Subcutaneous adipose tissue (tissue), 4 donors: ENCODE data around the gene IL2RA. TPM values are rescaled to one million over a fixed set of nuclear protein-coding genes. Genes with fewer than 3 reads are reported as not detected.

Experiments
- CTCF ChIP-seq: fragments of 450-650 bp; IDR thresholded peaks from one replicate; pipeline ENCODE4 v1.5.1; 2016; ENCODE audit warnings: low read depth, mild to moderate bottlenecking, control low read depth, antibody characterized with exemption, moderate library complexity
- total RNA-seq, 4 donors: library from RNA; depleted of rRNA; stranded (reverse); fragments of >200 nt; gene quantifications; one replicate each; pipeline ENCODE4 v1.1.0, GENCODE V29; 2016

IL2RA gene
- total RNA-seq, 4 donors from 2014 or later = 0.34 to 2.4 (median 1.5) TPM; not detected in 1

GRCh38 chr10:6080417-6080973 lies 18.3 kb upstream of the IL2RA start:
- TF ChIP-seq CTCF = no peak

- no peak for TF ChIP-seq CTCF
Observed at GRCh38 chr10:6079044-6079443, 16.9 kb upstream of the IL2RA start.

DNA sequence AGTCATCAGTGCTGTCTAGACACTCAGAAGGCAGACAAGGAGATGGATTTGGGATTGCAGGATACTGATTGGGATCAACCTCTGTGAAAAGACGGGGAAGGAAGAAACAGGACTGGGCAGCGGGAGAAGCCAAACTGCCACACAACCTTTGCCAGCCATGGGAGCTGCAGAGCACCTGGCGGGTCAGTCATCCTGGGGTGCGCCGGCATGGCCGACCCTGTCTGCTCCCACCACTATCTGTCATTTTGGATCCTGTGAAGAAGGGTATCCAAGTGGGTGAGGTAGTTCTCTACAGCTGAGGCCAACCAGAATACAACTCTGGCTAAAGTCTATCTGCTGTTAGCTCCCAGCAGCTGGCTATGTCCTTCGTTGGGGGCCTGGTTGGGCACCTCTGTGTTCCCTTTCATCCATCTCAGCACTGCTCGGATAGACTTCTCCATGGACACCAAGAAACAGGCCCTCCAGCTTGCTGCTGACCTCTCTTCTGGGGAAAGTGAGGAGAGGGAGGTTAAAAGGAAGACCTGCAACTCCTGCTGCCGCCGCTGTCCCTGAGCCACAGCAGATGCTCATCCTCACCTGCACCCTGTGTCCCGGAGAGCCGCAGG lies 15.0 kb upstream of the IL2RA start:
- no peak for TF ChIP-seq CTCF

DNA sequence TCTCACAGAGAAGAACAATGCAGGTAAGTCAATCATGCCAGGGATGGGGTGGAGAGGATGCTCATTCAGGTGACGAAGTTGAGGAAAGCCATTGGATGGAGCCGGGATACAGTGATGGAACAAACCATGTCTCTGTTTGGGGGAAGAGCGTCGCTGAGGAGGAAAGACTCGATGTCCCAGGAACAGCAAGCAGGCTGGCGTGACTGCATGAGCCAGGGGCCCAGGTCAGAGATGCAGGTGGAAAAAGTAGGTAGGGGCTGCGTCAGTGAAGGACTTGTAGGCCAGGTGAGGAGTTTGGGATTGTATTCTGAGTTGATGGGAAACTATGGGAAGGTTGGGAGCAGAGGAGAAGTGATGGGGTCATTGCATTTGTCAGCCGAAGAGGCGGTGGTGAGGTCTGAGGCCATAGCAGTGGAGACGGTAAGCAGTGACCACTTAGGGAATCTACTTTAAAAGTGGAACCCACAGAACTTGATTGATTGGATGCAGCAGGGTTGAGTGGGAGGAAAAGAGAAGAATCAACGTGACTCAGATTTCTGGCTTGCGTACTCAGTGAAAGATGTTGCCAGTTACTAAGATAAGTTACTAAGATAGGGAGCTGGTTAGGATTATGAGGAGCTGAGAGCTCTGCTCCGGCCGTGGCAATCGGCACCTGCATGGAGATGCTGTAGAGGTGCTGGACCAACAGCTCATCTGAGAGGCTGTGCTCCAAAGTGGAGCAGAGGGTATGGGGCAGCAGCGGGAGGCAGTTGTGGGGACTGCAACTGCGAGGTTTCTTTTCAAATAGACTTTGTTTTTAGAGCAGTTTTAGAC lies 12.5 kb upstream of the IL2RA start:
- no peak for TF ChIP-seq CTCF

GRCh38 chr10:6072215-6072934 lies 10.2 kb upstream of the IL2RA start:
- no peak for TF ChIP-seq CTCF

DNA sequence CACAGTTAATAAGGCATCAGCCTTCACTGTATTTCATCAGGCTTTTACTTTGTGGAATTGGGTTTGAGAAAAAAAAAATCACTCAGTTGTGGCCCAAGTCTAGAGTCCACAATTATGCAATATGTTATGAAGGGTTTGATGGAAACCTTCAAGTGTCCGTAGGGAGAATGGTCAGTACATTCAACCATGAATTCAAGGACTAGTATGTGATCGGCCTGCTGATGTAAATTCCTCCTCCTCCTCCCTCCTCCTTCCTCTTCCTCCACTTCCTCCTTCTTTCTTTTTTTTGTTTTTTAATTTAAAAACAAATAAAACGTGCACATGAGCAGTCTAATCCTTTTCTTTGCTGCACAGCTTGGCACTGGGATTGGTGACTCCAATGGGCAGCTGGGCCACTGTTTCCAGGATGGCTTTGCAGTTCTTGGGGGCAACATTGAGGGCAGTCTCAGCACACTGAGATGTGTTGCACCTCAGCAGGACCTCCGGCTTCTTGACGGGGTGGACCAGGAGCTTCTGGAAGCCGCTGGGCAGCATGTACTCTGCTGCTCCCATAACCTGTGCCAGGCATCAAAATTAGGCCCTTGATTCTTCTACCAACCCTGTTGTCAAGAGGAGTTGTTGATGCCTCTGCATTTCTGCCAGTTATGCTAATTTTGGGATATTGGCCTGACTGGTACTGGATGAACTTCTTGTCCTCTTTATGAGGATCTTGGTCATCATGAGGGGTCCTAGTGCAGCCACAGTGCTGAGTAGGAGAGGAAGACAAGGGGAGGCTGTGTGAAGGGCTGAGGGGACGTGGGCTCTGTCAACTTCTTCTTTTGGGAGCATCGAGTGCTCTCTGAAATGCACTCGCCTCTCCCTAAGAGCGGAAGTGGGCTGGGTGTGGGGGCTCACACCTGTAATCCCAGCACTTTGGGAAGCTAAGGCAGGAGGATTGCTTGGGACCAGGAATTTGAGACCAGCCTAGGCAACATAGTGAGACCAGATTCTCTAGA lies 9.3 kb upstream of the IL2RA start:
- no peak for TF ChIP-seq CTCF
